GM19043 (cell line): ENCODE results near the gene NBPF20.
"Not testable (repeated sequence)": the region's sequence is repeated elsewhere in the genome, so short reads cannot be mapped to it uniquely, and the experiment has no call there.

Experiments used
- ATAC-seq: cut with Tn5 transposase; IDR thresholded peaks from one replicate; pipeline ENCODE4 v1.9.1; 2021; ENCODE audit warnings: low read depth; ENCODE audit not compliant: unreplicated experiment

NBPF20 gene

GRCh38 chr1:145429329-145429728, 3.9 kb upstream of the NBPF20 start:
- ATAC-seq: not testable (repeated sequence)

GRCh38 chr1:145424612-145425435, 579 bp downstream of the NBPF20 start:
- peak; percentile 45 for ATAC-seq

GRCh38 chr1:145415149-145415548, 10.3 kb downstream of the NBPF20 start:
- ATAC-seq: not testable (repeated sequence)

- not testable (repeated sequence) for ATAC-seq
Measured at GRCh38 chr1:145407266-145407665, 18.1 kb downstream of the NBPF20 start.

GRCh38 chr1:145404949-145405348, 20.5 kb downstream of the NBPF20 start:
- ATAC-seq: not testable (repeated sequence)

GRCh38 chr1:145400701-145401100, 24.7 kb downstream of the NBPF20 start:
- not testable (repeated sequence) for ATAC-seq
